ENCODE data around the gene AGTRAP.

Gene AGTRAP

GRCh38 chr1:11780380-11781147 is 44.6 kb downstream of the AGTRAP start:
- TF ChIP-seq, protein P1, sequence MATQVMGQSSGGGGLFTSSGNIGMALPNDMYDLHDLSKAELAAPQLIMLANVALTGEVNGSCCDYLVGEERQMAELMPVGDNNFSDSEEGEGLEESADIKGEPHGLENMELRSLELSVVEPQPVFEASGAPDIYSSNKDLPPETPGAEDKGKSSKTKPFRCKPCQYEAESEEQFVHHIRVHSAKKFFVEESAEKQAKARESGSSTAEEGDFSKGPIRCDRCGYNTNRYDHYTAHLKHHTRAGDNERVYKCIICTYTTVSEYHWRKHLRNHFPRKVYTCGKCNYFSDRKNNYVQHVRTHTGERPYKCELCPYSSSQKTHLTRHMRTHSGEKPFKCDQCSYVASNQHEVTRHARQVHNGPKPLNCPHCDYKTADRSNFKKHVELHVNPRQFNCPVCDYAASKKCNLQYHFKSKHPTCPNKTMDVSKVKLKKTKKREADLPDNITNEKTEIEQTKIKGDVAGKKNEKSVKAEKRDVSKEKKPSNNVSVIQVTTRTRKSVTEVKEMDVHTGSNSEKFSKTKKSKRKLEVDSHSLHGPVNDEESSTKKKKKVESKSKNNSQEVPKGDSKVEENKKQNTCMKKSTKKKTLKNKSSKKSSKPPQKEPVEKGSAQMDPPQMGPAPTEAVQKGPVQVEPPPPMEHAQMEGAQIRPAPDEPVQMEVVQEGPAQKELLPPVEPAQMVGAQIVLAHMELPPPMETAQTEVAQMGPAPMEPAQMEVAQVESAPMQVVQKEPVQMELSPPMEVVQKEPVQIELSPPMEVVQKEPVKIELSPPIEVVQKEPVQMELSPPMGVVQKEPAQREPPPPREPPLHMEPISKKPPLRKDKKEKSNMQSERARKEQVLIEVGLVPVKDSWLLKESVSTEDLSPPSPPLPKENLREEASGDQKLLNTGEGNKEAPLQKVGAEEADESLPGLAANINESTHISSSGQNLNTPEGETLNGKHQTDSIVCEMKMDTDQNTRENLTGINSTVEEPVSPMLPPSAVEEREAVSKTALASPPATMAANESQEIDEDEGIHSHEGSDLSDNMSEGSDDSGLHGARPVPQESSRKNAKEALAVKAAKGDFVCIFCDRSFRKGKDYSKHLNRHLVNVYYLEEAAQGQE (IDR thresholded peaks at IDR 0.05; ENCODE audit: insufficient read depth in 1 of 2, low read depth in 2 of 2, low read length in 2 of 2) = no peak
- TF ChIP-seq POLR2AphosphoS5 (IDR thresholded peaks at IDR 0.05; ENCODE audit: low read depth, low read length) = no peak
- TF ChIP-seq SIN3A (IDR thresholded peaks at IDR 0.05; ENCODE audit: borderline replicate concordance, insufficient read depth, low read length) = no peak
- TF ChIP-seq FOXP2 (optimal IDR thresholded peaks at IDR 0.05; ENCODE audit: borderline replicate concordance, extremely low read depth, extremely low read length, insufficient read depth) = no peak
- no peak for TF ChIP-seq TAF1 (IDR thresholded peaks at IDR 0.05; ENCODE audit: borderline replicate concordance, insufficient read depth, low read length)

DNA sequence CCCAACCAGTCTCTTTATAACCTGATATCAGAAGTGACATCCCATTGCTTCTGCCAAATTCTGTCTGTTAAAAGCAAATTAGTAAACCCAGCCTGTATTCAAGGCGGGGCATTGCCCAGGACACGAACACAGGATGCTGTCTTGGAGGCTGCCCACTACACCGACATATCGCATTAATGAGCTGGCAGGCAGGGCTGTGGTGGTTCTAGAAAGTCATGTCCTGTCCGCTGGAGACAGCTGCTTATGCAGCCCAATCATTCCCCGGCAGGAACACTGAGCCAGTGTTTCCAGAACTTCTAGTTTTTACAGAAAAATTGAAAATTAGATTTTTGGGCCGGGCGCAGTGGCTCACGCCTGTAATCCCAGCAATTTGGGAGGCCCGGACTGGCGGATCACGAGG is 45.4 kb downstream of the AGTRAP start:
- TF ChIP-seq, protein P1 (IDR thresholded peaks at IDR 0.05; ENCODE audit: insufficient read depth in 1 of 2, low read depth in 2 of 2, low read length in 2 of 2) = no peak
- TF ChIP-seq TAF1 (IDR thresholded peaks at IDR 0.05; ENCODE audit: borderline replicate concordance, insufficient read depth, low read length) = no peak
- no peak for TF ChIP-seq SIN3A (IDR thresholded peaks at IDR 0.05; ENCODE audit: borderline replicate concordance, insufficient read depth, low read length)
- no peak for TF ChIP-seq FOXP2 (optimal IDR thresholded peaks at IDR 0.05; ENCODE audit: borderline replicate concordance, extremely low read depth, extremely low read length, insufficient read depth)

- TF ChIP-seq, protein P1 (IDR thresholded peaks at IDR 0.05; ENCODE audit: insufficient read depth in 1 of 2, low read depth in 2 of 2, low read length in 2 of 2) = no peak
- no peak for TF ChIP-seq SIN3A (IDR thresholded peaks at IDR 0.05; ENCODE audit: borderline replicate concordance, insufficient read depth, low read length)
- no peak for TF ChIP-seq POLR2AphosphoS5 (IDR thresholded peaks at IDR 0.05; ENCODE audit: low read depth, low read length)
- TF ChIP-seq FOXP2 (optimal IDR thresholded peaks at IDR 0.05; ENCODE audit: borderline replicate concordance, extremely low read depth, extremely low read length, insufficient read depth) = no peak
- no peak for TF ChIP-seq TAF1 (IDR thresholded peaks at IDR 0.05; ENCODE audit: borderline replicate concordance, insufficient read depth, low read length)
Observed at GRCh38 chr1:11782127-11782708, 46.3 kb downstream of the AGTRAP start.

DNA sequence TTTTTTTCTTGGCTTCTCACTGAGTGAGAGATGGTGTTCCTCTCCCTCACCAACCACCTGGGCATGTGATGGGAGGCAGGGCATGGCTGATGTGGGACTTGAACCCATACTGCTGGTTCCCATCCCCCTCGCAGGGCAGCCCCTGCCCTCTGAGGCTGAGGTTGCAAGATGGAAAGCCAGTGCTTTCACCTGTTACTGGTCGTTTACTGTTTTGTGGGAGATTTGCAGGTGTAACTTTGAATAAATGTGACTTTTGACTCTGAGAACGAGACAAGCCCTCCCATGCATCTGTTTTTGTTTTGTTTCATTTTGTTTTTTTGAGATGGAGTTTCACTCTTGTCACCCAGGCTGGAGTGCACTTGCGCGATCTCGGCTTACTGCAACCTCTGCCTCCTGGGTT is 47.6 kb downstream of the AGTRAP start:
- no peak for TF ChIP-seq POLR2AphosphoS5 (IDR thresholded peaks at IDR 0.05; ENCODE audit: low read depth, low read length)
- no peak for TF ChIP-seq TAF1 (IDR thresholded peaks at IDR 0.05; ENCODE audit: borderline replicate concordance, insufficient read depth, low read length)
- no peak for TF ChIP-seq SIN3A (IDR thresholded peaks at IDR 0.05; ENCODE audit: borderline replicate concordance, insufficient read depth, low read length)
- TF ChIP-seq FOXP2 (optimal IDR thresholded peaks at IDR 0.05; ENCODE audit: borderline replicate concordance, extremely low read depth, extremely low read length, insufficient read depth) = no peak
- TF ChIP-seq, protein P1 (IDR thresholded peaks at IDR 0.05; ENCODE audit: insufficient read depth in 1 of 2, low read depth in 2 of 2, low read length in 2 of 2) = no peak

All from PFSK-1 (cell line).